BJ (cell line): ENCODE data around the gene FBXO41. TPM values are rescaled to one million over a fixed set of nuclear protein-coding genes. Genes with fewer than 3 reads are reported as not detected.

Experiments
- CTCF ChIA-PET: fragments of 350-600 bp; formaldehyde crosslinking; extraction: SDS; loops from one replicate; lab custom pipeline; 2021; ENCODE audit warnings: antibody characterized with exemption, inconsistent platforms; lab: Yijun Ruan, JAX
- POLR2A ChIA-PET: fragments of 300-600 bp; sonication (Branson Sonifier 250); formaldehyde crosslinking; extraction: SDS; loops from one replicate; lab custom pipeline; 2021; ENCODE audit warnings: antibody characterized with exemption; lab: Charles Lee
- DNase-seq: peaks from one replicate; pipeline ENCODE4 v3.0.0-alpha.2; 2011; ENCODE audit warnings: low read depth
- H3K27me3 ChIP-seq: 2 replicates; pipeline ENCODE4 v1.6.0; 2011; ENCODE audit warnings: low read length; ENCODE audit not compliant: control insufficient read depth, insufficient read depth
- H3K36me3 ChIP-seq: 2 replicates; pipeline ENCODE4 v1.5.1; 2011; ENCODE audit warnings: low read length; ENCODE audit not compliant: control insufficient read depth, insufficient read depth
- H3K4me3 ChIP-seq: 2 replicates; pipeline ENCODE4 v1.5.1; 2011; ENCODE audit warnings: low read depth, mild to moderate bottlenecking, control low read depth, low read length
- CTCF ChIP-seq: IDR thresholded peaks from 2 replicates; pipeline ENCODE4 v1.5.1; 2011; ENCODE audit warnings: low read depth, mild to moderate bottlenecking, control low read depth, inconsistent platforms, low read length, moderate library complexity; ENCODE audit not compliant: insufficient read depth
- polyA plus RNA-seq: library from polyadenylated mRNA; depleted of rRNA; stranded (reverse); fragments of >200 nt; gene quantifications from 2 replicates; pipeline ENCODE4 v1.2.3, GENCODE V29; 2011

The FBXO41 gene
- polyA plus RNA-seq, 1 experiment = 2.4 TPM

- DNase-seq = no peak
- ChIA-PET POLR2A (no interaction called here), CTCF (interaction anchor here (2.3 kb wide), 1 partner anchor 14 kb away, joined by 5 read pairs; no protein-coding TSS in a partner anchor)
- Histone ChIP-seq H3K36me3 (peaks cover 15% of the 10 kb centered on the region), H3K4me3 (no peak overlapping the region), H3K27me3 (no peaks in the 10 kb centered on the region)
- TF ChIP-seq CTCF = no peak
Observed at GRCh38 chr2:73227086-73227485, 57.2 kb downstream of the FBXO41 start.

GRCh38 chr2:73225513-73226360 is 58.5 kb downstream of the FBXO41 start:
- TF ChIP-seq CTCF = no peak
- Histone ChIP-seq H3K4me3 (no peak overlapping the region), H3K27me3 (no peaks in the 10 kb centered on the region), H3K36me3 (peaks cover 15% of the 10 kb centered on the region)
- POLR2A ChIA-PET = interaction anchor here (0.7 kb wide), 1 partner anchor 7 kb away, joined by 4 read pairs; the partner anchor contains the start of gene PRADC1
- DNase-seq = no peak
- CTCF ChIA-PET = interaction anchor here (1.9 to 3.3 kb wide), 2 partner anchors 13 to 140 kb away, joined by 4 to 18 read pairs; no protein-coding TSS in a partner anchor

- ChIA-PET POLR2A (interaction anchor here (0.6 kb wide), 1 partner anchor 1898 kb away, joined by 3 read pairs; no protein-coding TSS in a partner anchor), CTCF (interaction anchor here (1.9 to 3.3 kb wide), 2 partner anchors 11 to 138 kb away, joined by 4 to 18 read pairs; no protein-coding TSS in a partner anchor)
- Histone ChIP-seq H3K27me3 (no peaks in the 10 kb centered on the region), H3K36me3 (peaks cover 18% of the 10 kb centered on the region), H3K4me3 (no peak overlapping the region)
- DNase-seq = no peak
- no peak for TF ChIP-seq CTCF
Observed at GRCh38 chr2:73223821-73224220, 60.5 kb downstream of the FBXO41 start.

GRCh38 chr2:73218298-73218697 is 66.0 kb downstream of the FBXO41 start:
- no peak overlapping the region for H3K4me3 ChIP-seq
- no peak for TF ChIP-seq CTCF
- POLR2A ChIA-PET = interaction anchor here (0.5 kb wide), 1 partner anchor 67 kb away, joined by 5 read pairs; no protein-coding TSS in a partner anchor
- no peaks in the 10 kb centered on the region for H3K27me3 ChIP-seq
- DNase-seq = no peak
- CTCF ChIA-PET = interaction anchor here (1.4 to 2.1 kb wide), 2 partner anchors 14 to 41 kb away, joined by 3 to 7 read pairs; no protein-coding TSS in a partner anchor
- peaks cover 7% of the 10 kb centered on the region for H3K36me3 ChIP-seq

- Histone ChIP-seq H3K4me3 (no peak overlapping the region), H3K27me3 (no peaks in the 10 kb centered on the region), H3K36me3 (peaks cover 3% of the 10 kb centered on the region)
- CTCF ChIA-PET = interaction anchor here (1.4 to 2.1 kb wide), 2 partner anchors 14 to 41 kb away, joined by 3 to 7 read pairs; no protein-coding TSS in a partner anchor
- POLR2A ChIA-PET = interaction anchor here (0.5 kb wide), 1 partner anchor 66 kb away, joined by 5 read pairs; no protein-coding TSS in a partner anchor
- no peak for DNase-seq
- no peak for TF ChIP-seq CTCF
Observed at GRCh38 chr2:73217826-73218225, 66.5 kb downstream of the FBXO41 start.
